ENCODE data around the gene SLCO1A2.

Gene SLCO1A2

DNA sequence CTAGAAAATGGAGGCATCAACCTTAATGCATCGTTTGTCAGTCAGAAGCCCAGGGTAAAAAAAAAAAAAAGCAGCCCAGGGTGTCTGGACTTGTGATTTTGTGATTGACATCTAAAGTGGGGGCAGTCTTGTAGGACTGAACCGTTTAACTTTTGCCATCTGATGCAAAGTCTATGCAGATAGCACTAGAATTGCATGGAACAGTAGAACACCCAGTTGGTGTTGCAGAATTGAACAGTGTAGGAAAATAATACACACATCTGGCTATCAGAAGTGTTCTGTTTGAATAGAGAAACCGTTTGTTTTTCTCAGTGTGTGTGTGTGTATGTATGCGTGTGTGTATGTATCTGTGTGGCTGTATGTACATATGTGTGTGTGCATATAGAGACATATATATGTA, 45.0 kb downstream of the SLCO1A2 start:
- H3K27me3 ChIP-seq (ENCODE audit: insufficient read depth, low read length) = no peaks in the 10 kb centered on the region
- H3K36me3 ChIP-seq (ENCODE audit: insufficient read depth, low read length) = no peaks in the 10 kb centered on the region
- no peaks in the 10 kb centered on the region for H3K4me1 ChIP-seq (ENCODE audit: control insufficient read depth, insufficient read depth, low read length, unreplicated experiment)
- H2AFZ ChIP-seq (ENCODE audit: low read length, unreplicated experiment) = no peak overlapping the region
- no peaks in the 10 kb centered on the region for H3K79me2 ChIP-seq (ENCODE audit: control insufficient read depth, insufficient read depth, low read length, unreplicated experiment)
- no peak overlapping the region for H3K27ac ChIP-seq (ENCODE audit: low read depth, low read length)
- H3K4me3 ChIP-seq (ENCODE audit: low read depth, low read length) = no peak overlapping the region

DNA sequence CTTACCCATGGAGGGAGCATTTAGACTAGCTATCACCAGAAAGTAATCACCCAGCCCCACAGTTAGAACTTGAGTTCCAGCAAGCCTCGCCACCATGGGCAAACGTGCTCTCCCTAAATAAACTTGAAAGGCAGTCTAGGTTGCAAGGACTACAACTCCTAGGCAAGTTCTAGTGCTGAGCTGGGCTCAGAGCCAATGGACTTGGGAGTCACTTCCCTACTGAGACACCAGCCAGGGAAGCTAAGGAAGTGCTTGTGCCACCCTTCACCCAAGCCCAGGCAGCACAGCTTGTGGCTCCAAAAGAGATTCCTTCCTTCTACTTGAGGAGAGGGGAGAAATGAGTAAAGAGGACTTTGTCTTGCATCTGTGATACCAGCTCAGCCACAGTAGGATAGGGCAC, 57.9 kb downstream of the SLCO1A2 start:
- Histone ChIP-seq H2AFZ (ENCODE audit: low read length, unreplicated experiment) (no peak overlapping the region), H3K4me1 (ENCODE audit: control insufficient read depth, insufficient read depth, low read length, unreplicated experiment) (no peaks in the 10 kb centered on the region), H3K27ac (ENCODE audit: low read depth, low read length) (no peak overlapping the region), H3K27me3 (ENCODE audit: insufficient read depth, low read length) (no peaks in the 10 kb centered on the region), H3K36me3 (ENCODE audit: insufficient read depth, low read length) (no peaks in the 10 kb centered on the region), H3K79me2 (ENCODE audit: control insufficient read depth, insufficient read depth, low read length, unreplicated experiment) (no peaks in the 10 kb centered on the region), H3K4me3 (ENCODE audit: low read depth, low read length) (no peak overlapping the region)

DNA sequence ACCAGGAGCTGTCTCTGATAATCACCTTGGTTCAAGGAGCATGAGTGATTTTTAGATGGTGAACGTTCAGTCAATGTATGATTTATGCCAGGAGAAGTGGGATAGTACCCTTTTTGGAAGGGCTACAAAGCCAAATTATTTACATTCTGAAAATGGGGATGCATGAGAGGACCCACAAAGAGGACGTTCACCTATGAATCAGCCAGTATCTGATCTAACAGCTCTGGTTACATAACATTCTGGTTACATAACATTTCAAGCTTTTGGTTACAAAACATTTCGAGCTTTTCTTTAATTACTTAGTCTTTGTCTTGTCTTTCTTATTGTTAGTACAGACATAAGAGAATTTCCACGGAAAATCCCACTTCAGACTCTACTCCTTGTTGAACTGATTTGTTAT, 68.8 kb downstream of the SLCO1A2 start:
- H3K27me3 ChIP-seq (ENCODE audit: insufficient read depth, low read length) = no peaks in the 10 kb centered on the region
- no peaks in the 10 kb centered on the region for H3K79me2 ChIP-seq (ENCODE audit: control insufficient read depth, insufficient read depth, low read length, unreplicated experiment)
- H2AFZ ChIP-seq (ENCODE audit: low read length, unreplicated experiment) = no peak overlapping the region
- no peak overlapping the region for H3K4me3 ChIP-seq (ENCODE audit: low read depth, low read length)
- H3K27ac ChIP-seq (ENCODE audit: low read depth, low read length) = no peak overlapping the region
- no peaks in the 10 kb centered on the region for H3K36me3 ChIP-seq (ENCODE audit: insufficient read depth, low read length)
- peaks cover 22% of the 10 kb centered on the region for H3K4me1 ChIP-seq (ENCODE audit: control insufficient read depth, insufficient read depth, low read length, unreplicated experiment)

DNA sequence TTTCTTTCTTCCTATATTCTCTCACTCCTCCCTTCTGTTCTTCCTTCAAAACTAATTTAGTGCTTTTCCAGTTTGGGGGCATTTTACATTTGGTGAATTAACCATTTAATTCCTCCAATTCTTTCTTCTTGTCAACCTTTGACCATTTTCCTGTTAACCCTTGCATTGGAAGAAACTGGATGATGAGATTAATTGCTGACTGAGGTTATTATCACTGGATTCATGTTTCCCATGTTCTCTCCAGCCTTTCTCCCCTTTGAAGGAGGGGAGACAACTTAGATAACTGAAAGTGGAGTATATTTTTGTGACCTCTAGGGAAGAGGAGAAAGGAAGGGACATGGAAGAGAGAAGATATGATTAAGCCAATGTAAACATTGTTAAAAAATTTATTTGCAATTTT, 70.5 kb downstream of the SLCO1A2 start:
- no peaks in the 10 kb centered on the region for H3K36me3 ChIP-seq (ENCODE audit: insufficient read depth, low read length)
- peaks cover 17% of the 10 kb centered on the region for H3K4me1 ChIP-seq (ENCODE audit: control insufficient read depth, insufficient read depth, low read length, unreplicated experiment)
- H3K27me3 ChIP-seq (ENCODE audit: insufficient read depth, low read length) = no peaks in the 10 kb centered on the region

DNA sequence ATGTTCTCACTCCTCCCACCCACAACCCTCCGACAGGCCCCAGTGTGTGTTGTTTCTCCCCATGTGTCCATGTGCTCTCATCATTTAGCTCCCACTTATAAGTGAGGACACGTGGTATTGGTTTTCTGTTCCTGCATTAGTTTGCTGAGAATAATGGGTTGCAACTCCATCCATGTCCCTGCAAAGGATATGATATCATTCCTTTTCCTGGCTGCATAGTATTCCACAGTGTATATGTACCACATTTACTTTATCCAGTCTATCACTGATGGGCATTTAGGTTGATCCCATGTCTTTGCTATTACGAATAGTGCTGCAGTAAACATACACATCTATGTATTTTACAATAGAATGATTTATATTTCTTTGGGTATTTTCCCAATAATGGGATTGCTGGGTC, 77.5 kb downstream of the SLCO1A2 start:
- Histone ChIP-seq H3K27me3 (ENCODE audit: insufficient read depth, low read length) (no peaks in the 10 kb centered on the region), H3K79me2 (ENCODE audit: control insufficient read depth, insufficient read depth, low read length, unreplicated experiment) (no peaks in the 10 kb centered on the region), H3K4me3 (ENCODE audit: low read depth, low read length) (no peak overlapping the region), H3K36me3 (ENCODE audit: insufficient read depth, low read length) (no peaks in the 10 kb centered on the region), H2AFZ (ENCODE audit: low read length, unreplicated experiment) (no peak overlapping the region), H3K4me1 (ENCODE audit: control insufficient read depth, insufficient read depth, low read length, unreplicated experiment) (no peaks in the 10 kb centered on the region), H3K27ac (ENCODE audit: low read depth, low read length) (no peak overlapping the region)

More for the DNA sequence above, 70.5 kb downstream of the SLCO1A2 start:
- Histone ChIP-seq H3K4me3 (ENCODE audit: low read depth, low read length) (no peak overlapping the region), H3K27ac (ENCODE audit: low read depth, low read length) (no peak overlapping the region), H3K79me2 (ENCODE audit: control insufficient read depth, insufficient read depth, low read length, unreplicated experiment) (no peaks in the 10 kb centered on the region), H2AFZ (ENCODE audit: low read length, unreplicated experiment) (no peak overlapping the region)

DNA sequence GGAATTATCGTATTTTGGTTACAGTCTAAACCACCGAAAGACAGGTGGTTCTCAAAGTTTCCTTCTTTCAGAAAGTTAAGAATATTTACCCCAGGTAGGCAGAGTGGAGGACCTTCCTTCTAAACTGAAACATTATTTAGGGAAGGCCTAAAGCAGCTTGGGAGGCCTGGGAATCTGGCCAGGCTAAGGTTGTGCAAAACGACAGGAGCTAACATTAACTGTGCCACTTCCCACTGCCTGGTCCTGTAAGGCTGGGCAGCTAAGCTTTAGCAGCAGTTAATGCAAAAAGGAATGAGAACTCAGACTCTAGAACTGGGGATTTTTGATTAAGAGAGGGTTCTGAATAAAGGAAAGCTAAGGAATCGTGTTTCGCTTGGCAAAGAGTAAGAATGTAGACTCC, 82.6 kb downstream of the SLCO1A2 start:
- Histone ChIP-seq H3K4me1 (ENCODE audit: control insufficient read depth, insufficient read depth, low read length, unreplicated experiment) (no peaks in the 10 kb centered on the region), H3K36me3 (ENCODE audit: insufficient read depth, low read length) (no peaks in the 10 kb centered on the region), H3K27me3 (ENCODE audit: insufficient read depth, low read length) (no peaks in the 10 kb centered on the region), H3K27ac (ENCODE audit: low read depth, low read length) (no peak overlapping the region), H3K4me3 (ENCODE audit: low read depth, low read length) (no peak overlapping the region), H2AFZ (ENCODE audit: low read length, unreplicated experiment) (no peak overlapping the region), H3K79me2 (ENCODE audit: control insufficient read depth, insufficient read depth, low read length, unreplicated experiment) (no peaks in the 10 kb centered on the region)

DNA sequence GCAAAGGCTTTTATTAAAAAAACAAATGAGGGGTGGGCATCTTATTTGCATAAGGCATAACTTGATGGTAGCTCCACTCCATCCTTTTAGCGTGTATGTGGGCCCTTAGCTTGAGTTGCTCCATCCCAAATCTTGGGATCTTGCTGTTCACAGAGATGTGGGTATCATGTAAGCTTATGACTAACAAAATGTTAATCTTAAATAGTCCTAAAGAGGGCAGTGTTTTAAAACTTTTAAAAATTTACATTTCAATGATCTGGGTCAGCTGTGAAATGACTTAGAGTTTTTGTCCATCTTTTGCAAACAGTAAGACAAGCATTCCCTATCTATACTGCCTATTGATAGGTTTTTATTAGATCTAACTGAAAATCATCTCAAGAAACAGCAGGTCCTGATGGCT, 86.0 kb downstream of the SLCO1A2 start:
- Histone ChIP-seq H3K79me2 (ENCODE audit: control insufficient read depth, insufficient read depth, low read length, unreplicated experiment) (no peaks in the 10 kb centered on the region), H3K4me1 (ENCODE audit: control insufficient read depth, insufficient read depth, low read length, unreplicated experiment) (no peaks in the 10 kb centered on the region), H3K4me3 (ENCODE audit: low read depth, low read length) (no peak overlapping the region), H2AFZ (ENCODE audit: low read length, unreplicated experiment) (no peak overlapping the region), H3K27ac (ENCODE audit: low read depth, low read length) (no peak overlapping the region), H3K36me3 (ENCODE audit: insufficient read depth, low read length) (no peaks in the 10 kb centered on the region), H3K27me3 (ENCODE audit: insufficient read depth, low read length) (no peaks in the 10 kb centered on the region)

DNA sequence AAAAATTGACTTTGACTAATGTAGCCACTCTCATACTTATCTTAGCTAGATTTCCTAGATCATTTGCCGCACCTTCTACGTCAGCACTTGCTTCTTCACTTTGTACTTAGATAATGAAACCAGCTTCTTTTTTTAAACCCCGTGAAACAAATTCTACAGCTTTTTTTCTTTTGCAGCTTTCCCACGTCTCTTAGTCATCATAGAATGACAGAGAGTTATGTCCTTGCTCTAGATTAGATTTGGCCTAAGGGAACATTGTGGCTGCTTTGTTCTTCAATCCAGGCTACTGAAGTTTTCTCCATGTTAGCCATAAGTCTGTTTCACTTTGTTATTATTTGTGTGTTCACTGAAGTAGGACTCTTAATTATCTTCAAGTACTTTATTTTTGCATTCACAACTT, 94.9 kb downstream of the SLCO1A2 start:
- H3K27me3 ChIP-seq (ENCODE audit: insufficient read depth, low read length) = no peaks in the 10 kb centered on the region
- no peak overlapping the region for H3K4me3 ChIP-seq (ENCODE audit: low read depth, low read length)
- no peaks in the 10 kb centered on the region for H3K4me1 ChIP-seq (ENCODE audit: control insufficient read depth, insufficient read depth, low read length, unreplicated experiment)
- peak overlapping the region; percentile 58 for H2AFZ ChIP-seq (ENCODE audit: low read length, unreplicated experiment)
- no peak overlapping the region for H3K27ac ChIP-seq (ENCODE audit: low read depth, low read length)
- no peaks in the 10 kb centered on the region for H3K36me3 ChIP-seq (ENCODE audit: insufficient read depth, low read length)
- no peaks in the 10 kb centered on the region for H3K79me2 ChIP-seq (ENCODE audit: control insufficient read depth, insufficient read depth, low read length, unreplicated experiment)

DNA sequence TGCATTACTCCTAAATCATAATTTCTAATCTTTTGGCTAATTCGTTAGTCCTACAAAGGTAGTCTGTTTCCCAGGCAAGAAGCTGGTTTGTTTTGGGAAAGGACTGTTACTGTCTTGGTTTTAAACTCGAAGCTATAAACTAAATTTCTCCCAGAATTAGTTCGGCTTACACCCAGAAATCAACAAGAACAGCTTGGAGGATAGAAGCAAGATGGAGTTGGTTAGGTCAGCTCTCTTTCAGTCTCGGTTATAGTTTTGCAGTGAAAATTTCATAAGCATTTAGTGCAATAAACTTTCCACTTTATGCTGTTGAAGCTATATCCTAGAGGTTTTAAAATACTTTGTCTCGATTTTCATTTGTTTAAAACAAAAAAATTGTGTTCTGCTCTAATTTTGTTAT, 100.3 kb downstream of the SLCO1A2 start:
- no peak overlapping the region for H3K4me3 ChIP-seq (ENCODE audit: low read depth, low read length)
- H3K4me1 ChIP-seq (ENCODE audit: control insufficient read depth, insufficient read depth, low read length, unreplicated experiment) = no peaks in the 10 kb centered on the region
- H3K36me3 ChIP-seq (ENCODE audit: insufficient read depth, low read length) = no peaks in the 10 kb centered on the region
- H3K27me3 ChIP-seq (ENCODE audit: insufficient read depth, low read length) = no peaks in the 10 kb centered on the region
- no peaks in the 10 kb centered on the region for H3K79me2 ChIP-seq (ENCODE audit: control insufficient read depth, insufficient read depth, low read length, unreplicated experiment)
- no peak overlapping the region for H3K27ac ChIP-seq (ENCODE audit: low read depth, low read length)
- H2AFZ ChIP-seq (ENCODE audit: low read length, unreplicated experiment) = no peak overlapping the region

DNA sequence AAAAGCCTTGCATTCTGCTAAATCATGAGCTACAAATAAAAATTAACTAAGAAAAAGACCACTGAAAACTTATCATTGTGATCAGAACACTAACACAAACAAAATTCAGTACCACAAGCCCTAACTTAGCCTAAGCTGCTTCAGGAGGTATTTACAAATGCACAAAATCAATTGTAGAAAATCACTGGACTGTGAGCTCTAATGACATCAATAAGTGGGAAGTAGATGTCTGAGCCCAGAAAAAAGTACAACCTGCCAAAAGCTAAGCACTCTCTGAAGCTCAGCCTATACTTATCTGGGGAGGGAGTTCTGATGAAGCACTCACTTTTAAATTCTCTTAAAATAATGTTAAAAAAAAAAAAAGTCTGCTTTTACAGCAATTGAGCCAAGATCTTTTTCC, 110.8 kb downstream of the SLCO1A2 start:
- Histone ChIP-seq H3K4me3 (ENCODE audit: low read depth, low read length) (no peak overlapping the region), H3K27ac (ENCODE audit: low read depth, low read length) (no peak overlapping the region), H3K4me1 (ENCODE audit: control insufficient read depth, insufficient read depth, low read length, unreplicated experiment) (no peaks in the 10 kb centered on the region), H3K79me2 (ENCODE audit: control insufficient read depth, insufficient read depth, low read length, unreplicated experiment) (no peaks in the 10 kb centered on the region), H3K36me3 (ENCODE audit: insufficient read depth, low read length) (no peaks in the 10 kb centered on the region), H2AFZ (ENCODE audit: low read length, unreplicated experiment) (no peak overlapping the region), H3K27me3 (ENCODE audit: insufficient read depth, low read length) (no peaks in the 10 kb centered on the region)

DNA sequence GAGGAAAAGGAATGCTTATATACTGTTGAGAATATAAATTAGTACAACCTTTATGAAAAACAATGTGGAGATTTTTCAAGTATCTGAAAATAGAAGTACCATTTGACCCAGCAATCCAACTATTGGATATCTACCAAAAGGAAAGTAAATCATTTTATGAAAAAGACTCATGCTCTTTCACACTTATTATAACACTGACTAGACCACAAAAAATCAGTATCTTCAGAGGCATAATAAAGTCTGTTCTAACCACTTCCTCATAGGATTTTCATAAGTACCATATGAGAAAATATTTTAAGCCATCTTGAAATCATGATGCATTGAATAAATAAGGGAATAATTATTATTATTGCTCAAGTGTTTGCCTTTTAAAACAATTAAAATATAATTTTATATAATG, 112.9 kb downstream of the SLCO1A2 start:
- H3K4me3 ChIP-seq (ENCODE audit: low read depth, low read length) = no peak overlapping the region
- H2AFZ ChIP-seq (ENCODE audit: low read length, unreplicated experiment) = no peak overlapping the region

DNA sequence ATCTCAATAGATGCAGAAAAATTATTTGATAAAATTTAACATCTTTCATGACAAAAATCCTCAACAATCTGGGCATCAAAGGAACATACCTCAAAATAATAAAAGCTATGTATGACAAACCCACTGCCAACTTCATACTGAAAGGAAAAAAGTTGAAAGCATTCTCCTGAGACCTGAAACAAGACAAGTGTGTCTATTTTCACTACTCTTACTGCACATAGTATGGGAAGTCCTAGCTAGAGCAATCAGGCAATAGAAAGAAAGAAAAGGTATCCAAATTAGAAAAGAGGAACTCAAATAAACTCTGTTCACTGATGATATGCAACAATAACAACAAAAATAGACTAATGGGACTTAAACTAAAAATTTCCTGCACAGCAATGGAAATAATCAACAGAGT, 113.6 kb downstream of the SLCO1A2 start:
- no peaks in the 10 kb centered on the region for H3K27me3 ChIP-seq (ENCODE audit: insufficient read depth, low read length)
- no peak overlapping the region for H3K4me3 ChIP-seq (ENCODE audit: low read depth, low read length)
- H2AFZ ChIP-seq (ENCODE audit: low read length, unreplicated experiment) = no peak overlapping the region
- no peaks in the 10 kb centered on the region for H3K36me3 ChIP-seq (ENCODE audit: insufficient read depth, low read length)
- H3K27ac ChIP-seq (ENCODE audit: low read depth, low read length) = no peak overlapping the region
- no peaks in the 10 kb centered on the region for H3K4me1 ChIP-seq (ENCODE audit: control insufficient read depth, insufficient read depth, low read length, unreplicated experiment)
- no peaks in the 10 kb centered on the region for H3K79me2 ChIP-seq (ENCODE audit: control insufficient read depth, insufficient read depth, low read length, unreplicated experiment)

More for the DNA sequence above, 112.9 kb downstream of the SLCO1A2 start:
- Histone ChIP-seq H3K4me1 (ENCODE audit: control insufficient read depth, insufficient read depth, low read length, unreplicated experiment) (no peaks in the 10 kb centered on the region), H3K27ac (ENCODE audit: low read depth, low read length) (no peak overlapping the region), H3K79me2 (ENCODE audit: control insufficient read depth, insufficient read depth, low read length, unreplicated experiment) (no peaks in the 10 kb centered on the region), H3K27me3 (ENCODE audit: insufficient read depth, low read length) (no peaks in the 10 kb centered on the region), H3K36me3 (ENCODE audit: insufficient read depth, low read length) (no peaks in the 10 kb centered on the region)

Data from ACC112 (cell line).